HG02981 (cell line): ENCODE results near the gene MED4.

Source experiments
- ATAC-seq: cut with Tn5 transposase; IDR thresholded peaks from one replicate; pipeline ENCODE4 v1.9.1; 2021; ENCODE audit warnings: mild to moderate bottlenecking, moderate library complexity; ENCODE audit not compliant: unreplicated experiment

Gene MED4

GRCh38 chr13:48038761-48039160 lies 56.1 kb downstream of the MED4 start:
- ATAC-seq, result no peak

- peak; percentile 91 for ATAC-seq
Measured at GRCh38 chr13:48037346-48038173, 57.3 kb downstream of the MED4 start, which contains the start of gene NUDT15. NUDT15 (plus strand) TSS chr13:48037726; CDS start chr13:48037747, 21 bp downstream.

- no peak for ATAC-seq
Measured at GRCh38 chr13:48029859-48030258, 65.0 kb downstream of the MED4 start.

- ATAC-seq, result no peak
Measured at GRCh38 chr13:48028066-48028465, 66.8 kb downstream of the MED4 start.
